ENCODE measurements around the gene UNC5B.

The UNC5B gene

DNA sequence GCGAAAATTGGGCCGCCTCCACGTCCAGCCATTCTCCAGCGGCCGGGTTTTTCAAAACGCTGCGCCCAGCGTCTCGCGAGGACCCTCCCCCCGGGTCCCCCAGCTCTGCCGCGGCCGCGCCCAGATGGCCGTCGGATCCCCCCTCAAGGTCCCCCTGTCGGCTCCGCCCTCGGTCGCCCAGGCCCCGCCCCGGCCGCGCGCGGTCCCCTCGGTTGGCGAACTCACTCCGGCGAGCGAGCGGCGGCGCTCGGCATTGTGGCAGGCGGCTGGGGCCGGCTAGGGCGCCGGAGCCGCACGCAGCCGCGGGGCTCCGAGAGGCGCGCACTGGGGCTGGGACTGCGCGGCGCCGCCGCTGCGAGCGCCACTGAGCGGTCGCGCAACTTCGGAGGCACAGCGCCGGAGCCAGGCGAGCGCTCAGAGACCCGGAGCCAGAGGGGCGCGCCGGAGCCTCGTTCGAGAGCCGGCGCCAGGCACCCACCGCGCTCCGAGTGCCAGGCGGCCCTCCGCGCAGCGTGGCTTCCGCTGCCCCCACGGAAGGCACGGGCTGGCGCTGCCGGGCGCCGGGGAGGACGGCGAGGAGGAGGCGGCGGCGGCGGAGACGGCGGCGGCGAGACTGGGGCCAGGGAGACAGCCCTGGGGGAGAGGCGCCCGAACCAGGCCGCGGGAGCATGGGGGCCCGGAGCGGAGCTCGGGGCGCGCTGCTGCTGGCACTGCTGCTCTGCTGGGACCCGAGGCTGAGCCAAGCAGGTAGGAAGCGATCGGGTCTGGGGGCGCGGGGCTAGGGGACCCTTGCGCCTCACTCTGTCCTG, at the start of gene UNC5B:
UNC5B (plus strand) TSS at position 253 of the 809 bp plus-strand sequence; CDS start at position 669, 416 bp downstream.
- peaks cover 0 to 49% (median 27%) of the 10 kb centered on the region in 4 donors for H3K4me1 ChIP-seq

DNA sequence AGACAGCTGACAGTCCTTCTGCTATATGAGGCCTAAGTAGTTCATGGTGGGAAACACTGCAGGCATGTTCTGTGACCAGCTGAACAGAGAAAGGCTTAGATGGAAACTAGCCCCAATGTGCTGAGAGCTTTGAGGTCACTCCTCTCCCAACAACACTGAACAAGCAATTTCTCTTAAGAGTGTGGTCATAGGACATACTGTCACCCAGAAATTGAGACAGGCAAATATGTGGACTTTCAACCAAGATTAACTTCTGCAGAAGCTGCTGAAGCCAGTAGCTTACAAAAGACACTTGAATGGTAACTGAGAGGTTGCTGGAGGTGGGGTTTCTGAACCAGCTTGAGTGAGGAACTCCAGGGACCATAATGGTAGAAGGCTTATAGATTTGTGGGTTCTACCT, 38.9 kb upstream of the UNC5B start:
- Histone ChIP-seq H3K9me3 (no peaks in the 10 kb centered on the region), H3K27ac (no peak overlapping the region), H3K27me3 (peaks cover 0 to 3% of the 10 kb centered on the region in 2 donors), H3K4me3 (no peak overlapping the region), H3K36me3 (no peaks in the 10 kb centered on the region), H3K4me1 (no peaks in the 10 kb centered on the region)
- intact Hi-C loops (cut with DNase I; ENCODE audit: low total_unique reads): no loop called here
- TF ChIP-seq, protein P1, sequence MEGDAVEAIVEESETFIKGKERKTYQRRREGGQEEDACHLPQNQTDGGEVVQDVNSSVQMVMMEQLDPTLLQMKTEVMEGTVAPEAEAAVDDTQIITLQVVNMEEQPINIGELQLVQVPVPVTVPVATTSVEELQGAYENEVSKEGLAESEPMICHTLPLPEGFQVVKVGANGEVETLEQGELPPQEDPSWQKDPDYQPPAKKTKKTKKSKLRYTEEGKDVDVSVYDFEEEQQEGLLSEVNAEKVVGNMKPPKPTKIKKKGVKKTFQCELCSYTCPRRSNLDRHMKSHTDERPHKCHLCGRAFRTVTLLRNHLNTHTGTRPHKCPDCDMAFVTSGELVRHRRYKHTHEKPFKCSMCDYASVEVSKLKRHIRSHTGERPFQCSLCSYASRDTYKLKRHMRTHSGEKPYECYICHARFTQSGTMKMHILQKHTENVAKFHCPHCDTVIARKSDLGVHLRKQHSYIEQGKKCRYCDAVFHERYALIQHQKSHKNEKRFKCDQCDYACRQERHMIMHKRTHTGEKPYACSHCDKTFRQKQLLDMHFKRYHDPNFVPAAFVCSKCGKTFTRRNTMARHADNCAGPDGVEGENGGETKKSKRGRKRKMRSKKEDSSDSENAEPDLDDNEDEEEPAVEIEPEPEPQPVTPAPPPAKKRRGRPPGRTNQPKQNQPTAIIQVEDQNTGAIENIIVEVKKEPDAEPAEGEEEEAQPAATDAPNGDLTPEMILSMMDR (IDR thresholded peaks at IDR 0.05): no peak
- no peak for DNase-seq

More for the DNA sequence above, at the start of gene UNC5B:
- intact Hi-C loops (cut with DNase I; ENCODE audit: low total_unique reads): no loop called here
- DNase-seq: peak; percentile 88 to 94
- TF ChIP-seq, protein P1 (IDR thresholded peaks at IDR 0.05): peak; percentile 12 to 54
- H3K36me3 ChIP-seq: no peaks in the 10 kb centered on the region
- no peaks in the 10 kb centered on the region for H3K9me3 ChIP-seq
- H3K27me3 ChIP-seq: peaks cover 0 to 20% of the 10 kb centered on the region in 2 donors
- peak within 1 kb of the TSS; percentile 69 to 89 for H3K27ac ChIP-seq
- peak within 1 kb of the TSS; percentile 70 to 88 for H3K4me3 ChIP-seq

DNA sequence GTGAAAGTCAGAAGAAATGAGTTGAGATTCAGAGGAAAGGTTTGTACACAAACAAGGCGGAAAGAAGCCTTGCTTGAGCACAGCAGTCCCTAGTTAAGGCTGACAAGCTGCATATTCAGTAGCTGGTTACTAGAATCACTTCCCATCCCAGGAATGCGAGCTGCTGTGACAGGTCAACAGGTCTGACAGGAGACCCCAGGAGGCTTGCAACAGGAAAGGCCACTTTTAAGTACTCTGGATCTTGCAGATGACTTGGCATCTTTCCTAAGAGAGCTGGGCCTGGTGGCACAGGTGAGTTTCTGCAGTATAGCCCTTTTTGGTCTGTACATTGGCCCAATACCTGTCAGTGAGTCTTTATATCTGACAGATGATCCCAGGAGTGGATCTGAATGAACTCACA, 35.7 kb upstream of the UNC5B start:
- H3K4me1 ChIP-seq: no peaks in the 10 kb centered on the region
- no peaks in the 10 kb centered on the region for H3K9me3 ChIP-seq
- peaks cover 0 to 3% of the 10 kb centered on the region in 2 donors for H3K27me3 ChIP-seq
- no peak overlapping the region for H3K4me3 ChIP-seq
- DNase-seq: no peak
- intact Hi-C loops (cut with DNase I; ENCODE audit: low total_unique reads): no loop called here
- no peaks in the 10 kb centered on the region for H3K36me3 ChIP-seq
- TF ChIP-seq, protein P1 (IDR thresholded peaks at IDR 0.05): no peak
- no peak overlapping the region for H3K27ac ChIP-seq

DNA sequence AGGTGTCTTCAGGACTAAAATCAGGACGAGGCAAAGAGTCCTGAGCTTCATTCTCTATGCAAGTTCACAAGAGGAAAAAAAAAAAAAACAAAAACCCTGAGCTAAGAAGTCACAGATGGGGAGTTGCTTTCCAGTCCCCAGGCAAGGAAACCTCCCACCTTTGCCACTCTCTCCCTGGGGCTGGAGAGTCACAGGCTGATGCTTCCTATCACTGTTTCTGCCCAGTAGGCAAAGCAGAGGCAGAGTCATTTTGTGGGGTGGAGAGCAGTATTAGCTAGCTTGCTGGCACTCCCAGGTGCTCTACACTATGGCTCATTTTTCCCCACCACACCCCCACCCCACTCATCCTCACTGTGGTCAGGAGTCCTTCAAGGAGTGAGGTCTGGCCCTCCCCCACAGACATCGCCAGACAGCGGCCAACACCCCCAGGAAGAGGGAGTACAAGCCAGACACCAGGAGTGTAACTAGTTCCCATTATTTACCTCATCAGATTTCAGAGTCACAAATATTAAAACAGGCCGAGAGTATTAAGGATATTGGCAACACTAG, 34.6 kb upstream of the UNC5B start:
- H3K4me3 ChIP-seq: no peak overlapping the region
- no peak for DNase-seq
- TF ChIP-seq, protein P1 (IDR thresholded peaks at IDR 0.05): no peak
- peaks cover 0 to 3% of the 10 kb centered on the region in 2 donors for H3K27me3 ChIP-seq
- H3K4me1 ChIP-seq: no peaks in the 10 kb centered on the region
- H3K27ac ChIP-seq: no peak overlapping the region
- H3K36me3 ChIP-seq: no peaks in the 10 kb centered on the region
- H3K9me3 ChIP-seq: no peaks in the 10 kb centered on the region
- intact Hi-C loops (cut with DNase I; ENCODE audit: low total_unique reads): no loop called here

DNA sequence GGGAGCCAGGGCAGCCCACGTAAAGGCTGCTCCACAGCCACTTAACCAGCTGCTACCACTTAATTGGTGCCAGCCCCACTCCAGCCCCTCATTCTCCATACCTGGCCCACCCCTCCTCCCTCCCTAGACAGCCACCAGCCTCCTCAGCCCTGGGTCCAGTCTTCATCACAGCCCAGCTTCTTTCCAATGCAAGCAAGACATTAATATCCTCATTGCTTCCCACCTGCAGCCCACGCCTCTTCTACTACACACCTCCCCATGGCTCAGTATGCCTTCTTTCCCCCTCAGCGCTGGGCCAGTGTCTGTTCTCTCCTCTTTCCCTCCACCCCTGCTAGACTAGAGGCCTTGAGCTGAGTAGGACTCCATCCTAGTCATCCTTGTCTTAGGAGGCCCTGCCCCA, 33.5 kb upstream of the UNC5B start:
- no peak overlapping the region for H3K27ac ChIP-seq
- H3K4me3 ChIP-seq: no peak overlapping the region
- H3K9me3 ChIP-seq: no peaks in the 10 kb centered on the region
- H3K36me3 ChIP-seq: no peaks in the 10 kb centered on the region
- intact Hi-C loops (cut with DNase I; ENCODE audit: low total_unique reads): no loop called here
- no peaks in the 10 kb centered on the region for H3K4me1 ChIP-seq
- DNase-seq: no peak
- TF ChIP-seq, protein P1 (IDR thresholded peaks at IDR 0.05): no peak
- peaks cover 0 to 3% of the 10 kb centered on the region in 2 donors for H3K27me3 ChIP-seq

Data from tibial artery (tissue), 4 donors.